Fibroblast of the conjunctiva (primary cell): ENCODE data around the gene HES1.
"Not testable (repeated sequence)": the region's sequence is repeated elsewhere in the genome, so short reads cannot be mapped to it uniquely, and the experiment has no call there.

Experiments
- DNase-seq: peaks from one replicate; pipeline ENCODE4 v3.0.0-alpha.2; 2010; ENCODE audit warnings: low read depth

The HES1 gene

DNA sequence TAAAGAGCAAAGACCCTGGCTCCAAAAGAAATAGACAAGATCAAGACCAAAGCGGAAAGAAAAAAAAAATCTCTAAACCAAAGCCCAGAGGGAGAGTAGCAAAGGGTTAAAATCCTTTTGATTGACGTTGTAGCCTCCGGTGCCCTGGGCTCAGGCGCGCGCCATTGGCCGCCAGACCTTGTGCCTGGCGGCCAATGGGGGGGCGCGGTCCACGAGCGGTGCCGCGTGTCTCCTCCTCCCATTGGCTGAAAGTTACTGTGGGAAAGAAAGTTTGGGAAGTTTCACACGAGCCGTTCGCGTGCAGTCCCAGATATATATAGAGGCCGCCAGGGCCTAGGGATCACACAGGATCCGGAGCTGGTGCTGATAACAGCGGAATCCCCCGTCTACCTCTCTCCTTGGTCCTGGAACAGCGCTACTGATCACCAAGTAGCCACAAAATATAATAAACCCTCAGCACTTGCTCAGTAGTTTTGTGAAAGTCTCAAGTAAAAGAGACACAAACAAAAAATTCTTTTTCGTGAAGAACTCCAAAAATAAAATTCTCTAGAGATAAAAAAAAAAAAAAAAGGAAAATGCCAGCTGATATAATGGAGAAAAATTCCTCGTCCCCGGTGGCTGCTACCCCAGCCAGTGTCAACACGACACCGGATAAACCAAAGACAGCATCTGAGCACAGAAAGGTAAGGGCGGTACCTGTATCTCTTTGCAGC, at the start of gene HES1:
TSS of gene HES1 (plus strand) at position 343 of the 713 bp plus-strand sequence. CDS start at position 576, 233 bp downstream.
- DNase-seq, result no peak

DNA sequence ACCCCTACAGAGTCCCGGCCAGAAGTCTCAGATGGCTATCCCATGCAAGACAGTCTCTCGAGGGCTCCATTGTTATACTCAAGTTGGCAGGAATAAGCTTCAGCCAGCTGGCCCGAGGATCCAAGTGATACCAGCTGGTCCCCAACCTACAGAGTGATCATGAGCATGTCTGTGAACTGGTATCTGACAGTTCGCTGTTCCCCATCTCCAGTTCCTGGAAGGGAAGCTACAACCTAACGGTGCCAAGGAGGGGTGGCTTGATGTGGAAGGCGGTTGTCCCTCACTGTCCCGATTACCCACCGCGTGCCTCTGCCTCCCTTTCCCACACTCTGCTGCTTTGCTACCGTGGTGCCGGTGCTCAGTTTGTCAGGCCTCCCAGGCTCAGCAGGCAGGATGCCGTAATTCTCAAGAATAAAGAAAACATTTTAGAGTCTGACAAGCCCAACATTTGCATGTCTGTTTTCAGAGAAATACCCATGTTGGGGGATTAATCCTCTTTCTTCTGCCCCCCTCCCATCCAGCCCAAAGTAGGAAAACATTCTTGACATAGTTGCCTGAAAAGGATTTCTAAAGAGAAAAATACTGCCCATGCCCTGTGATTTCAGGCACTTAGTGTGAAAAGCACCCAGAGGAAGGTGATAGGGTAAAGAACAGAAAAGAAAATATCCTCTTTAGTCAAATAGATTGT, 49.4 kb upstream of the HES1 start:
- no peak for DNase-seq

DNA sequence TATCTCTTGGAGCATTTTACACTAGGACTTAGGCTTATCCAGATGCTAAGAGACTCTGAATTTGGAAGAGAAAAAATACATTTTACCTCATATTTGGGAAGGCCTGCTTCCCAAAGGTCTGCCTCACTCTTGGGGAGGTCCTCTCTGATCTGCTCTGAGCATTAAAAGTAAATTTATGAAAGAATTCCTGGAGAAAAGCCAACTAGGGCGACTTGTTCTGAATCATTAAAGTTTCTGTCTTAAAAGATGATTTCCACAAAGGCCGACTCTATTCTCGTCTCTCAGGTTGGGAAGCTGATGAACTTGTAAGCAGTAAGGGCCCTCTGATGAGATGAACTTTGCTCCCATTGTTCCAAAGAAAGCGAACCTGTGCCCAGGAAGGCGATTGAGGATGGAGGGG, 48.7 kb upstream of the HES1 start:
- no peak for DNase-seq

DNA sequence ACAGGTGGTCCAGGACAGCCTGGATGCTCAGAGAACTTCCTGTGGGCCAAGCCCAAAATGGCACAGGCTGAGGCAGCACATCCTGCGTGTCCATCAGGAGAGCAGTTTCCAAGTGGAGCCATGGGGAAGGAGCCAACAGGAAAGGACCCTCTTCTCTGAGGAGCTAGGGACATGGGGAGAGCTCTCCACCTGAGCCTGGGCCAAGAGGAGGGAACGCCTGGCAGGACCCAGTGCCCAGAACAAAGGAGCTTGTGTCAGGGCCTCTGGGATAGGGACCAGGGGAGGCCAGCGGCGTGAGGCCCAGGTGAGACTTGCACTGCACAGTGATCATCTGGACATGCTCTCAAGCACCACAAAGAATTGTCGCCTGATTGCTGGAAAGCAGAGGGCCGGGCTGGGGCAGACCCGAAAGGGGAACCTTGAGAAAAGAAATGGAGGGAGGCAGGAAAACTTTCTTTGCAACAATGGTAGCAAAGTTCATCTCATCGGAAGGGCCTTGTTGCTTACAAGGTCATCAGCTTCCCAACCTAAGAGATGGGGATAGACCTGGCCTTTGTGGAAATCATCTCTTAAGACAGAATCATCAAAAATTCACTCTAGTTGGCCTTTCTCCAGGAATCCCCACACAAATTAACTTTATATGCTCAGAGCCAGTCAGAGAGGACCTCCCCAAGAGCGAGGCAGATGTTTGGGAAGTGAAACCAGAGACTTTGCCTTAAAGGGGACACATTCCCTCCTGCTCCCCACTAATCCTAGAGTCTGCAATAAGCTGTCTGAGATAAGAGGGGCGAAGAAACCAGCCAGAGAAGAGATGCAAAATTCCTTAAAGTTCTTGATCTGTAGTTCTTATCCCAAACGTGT, 47.7 kb upstream of the HES1 start:
- no peak for DNase-seq

DNA sequence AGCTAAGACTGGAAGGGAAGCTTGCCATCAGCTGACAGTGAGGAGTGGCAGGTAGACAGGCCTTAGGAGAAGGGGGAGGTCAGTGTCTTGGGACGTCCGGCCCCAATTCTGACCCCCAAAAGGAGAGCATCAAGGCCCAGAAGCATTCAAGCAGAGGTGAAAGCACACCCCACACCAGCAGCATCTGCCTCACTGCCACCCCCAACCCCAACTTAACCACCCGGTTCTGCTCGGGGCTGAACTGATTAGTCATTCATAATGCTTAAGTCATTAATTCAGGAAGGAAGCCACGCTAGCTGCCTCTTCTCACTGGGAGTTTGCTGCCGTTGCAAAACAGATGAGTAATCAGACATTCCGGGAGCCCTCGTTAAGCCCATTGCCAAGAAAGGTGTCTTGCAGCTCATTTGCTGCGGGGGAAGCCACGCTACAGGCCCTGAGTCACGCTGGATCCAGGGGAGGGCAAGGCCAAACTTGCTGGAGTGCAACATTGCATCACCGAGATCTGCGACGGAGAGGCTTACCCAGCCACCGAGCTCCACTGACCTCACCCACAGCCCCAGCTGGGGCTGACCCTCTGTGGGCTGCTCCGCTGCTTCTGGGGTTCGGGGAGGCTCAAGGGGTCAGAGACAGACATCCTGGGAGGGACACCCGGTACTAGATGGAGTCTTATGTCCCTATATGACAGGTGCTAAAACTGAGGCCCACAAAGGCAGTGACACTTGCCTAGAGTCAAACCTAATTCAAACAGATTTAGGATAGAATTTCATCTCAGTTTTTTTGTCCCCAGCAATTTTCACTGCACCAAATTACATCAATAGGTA, 46.4 kb upstream of the HES1 start:
- peak; percentile 92 for DNase-seq

GRCh38 chr3:194090178-194090555, 45.8 kb upstream of the HES1 start:
- DNase-seq, result not testable (repeated sequence)

GRCh38 chr3:194090716-194091115, 45.2 kb upstream of the HES1 start:
- no peak for DNase-seq

- DNase-seq, result no peak
Measured at GRCh38 chr3:194091141-194091540, 44.8 kb upstream of the HES1 start.

DNA sequence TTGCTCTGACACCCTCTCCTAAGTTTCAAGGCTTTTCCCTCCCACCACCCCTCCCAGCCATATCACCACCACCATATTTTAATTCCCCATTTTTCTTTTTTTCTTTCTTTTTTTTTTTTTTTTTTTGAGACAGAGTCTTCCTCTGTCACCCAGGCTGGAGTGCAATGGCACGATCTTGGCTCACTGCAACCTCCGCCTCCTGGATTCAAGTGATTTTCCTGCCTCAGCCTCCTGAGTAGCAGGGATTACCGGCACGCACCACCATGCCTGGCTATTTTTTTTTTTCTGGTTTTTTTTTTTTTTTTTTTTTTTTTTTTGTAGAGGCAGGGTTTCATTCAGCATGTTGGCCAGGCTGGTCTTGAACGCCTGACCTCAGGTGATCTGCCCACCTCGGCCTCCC, 44.1 kb upstream of the HES1 start:
- not testable (repeated sequence) for DNase-seq

DNA sequence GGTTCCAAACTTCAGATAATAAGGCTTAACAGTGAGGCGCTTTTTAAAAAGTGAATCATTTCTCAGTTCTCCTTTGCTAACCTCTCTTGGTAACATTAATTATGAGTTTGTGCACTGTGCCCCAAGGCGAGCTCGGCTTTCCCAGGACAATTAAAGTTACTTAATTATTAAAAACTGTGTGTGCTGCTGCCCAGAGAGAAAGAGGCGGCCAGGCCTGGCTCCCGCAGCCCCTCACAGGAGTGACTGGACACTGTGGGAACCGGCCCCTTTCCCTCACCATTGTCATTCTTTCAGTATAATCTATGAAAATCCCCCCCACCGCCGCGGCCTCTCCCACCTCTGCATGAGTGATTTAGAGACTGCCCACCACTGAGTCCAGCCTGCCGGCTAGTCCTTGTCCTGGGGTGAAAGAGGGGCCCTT, 43.1 kb upstream of the HES1 start:
- no peak for DNase-seq

- no peak for DNase-seq
Measured at GRCh38 chr3:194093842-194094241, 42.1 kb upstream of the HES1 start.

DNA sequence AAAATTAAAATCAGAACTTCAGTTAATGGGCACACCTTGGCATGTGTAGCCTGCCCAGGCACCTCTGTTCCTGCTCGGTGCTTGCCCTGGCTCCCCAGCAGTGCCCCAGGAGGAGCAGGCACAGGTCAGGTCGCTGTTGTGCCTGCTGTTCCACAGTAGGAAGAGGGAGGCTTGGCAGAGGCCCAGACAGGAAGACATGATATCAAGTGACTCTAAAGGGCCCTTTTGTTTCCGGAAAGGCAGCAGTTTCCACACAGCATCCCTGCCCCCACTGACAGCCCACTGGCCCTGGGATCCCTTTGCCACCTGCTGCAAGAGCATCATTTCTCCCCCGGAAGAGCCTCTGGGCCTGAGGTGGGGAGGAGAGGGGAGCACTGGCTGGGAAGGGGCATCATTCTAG, 40.5 kb upstream of the HES1 start:
- no peak for DNase-seq

DNA sequence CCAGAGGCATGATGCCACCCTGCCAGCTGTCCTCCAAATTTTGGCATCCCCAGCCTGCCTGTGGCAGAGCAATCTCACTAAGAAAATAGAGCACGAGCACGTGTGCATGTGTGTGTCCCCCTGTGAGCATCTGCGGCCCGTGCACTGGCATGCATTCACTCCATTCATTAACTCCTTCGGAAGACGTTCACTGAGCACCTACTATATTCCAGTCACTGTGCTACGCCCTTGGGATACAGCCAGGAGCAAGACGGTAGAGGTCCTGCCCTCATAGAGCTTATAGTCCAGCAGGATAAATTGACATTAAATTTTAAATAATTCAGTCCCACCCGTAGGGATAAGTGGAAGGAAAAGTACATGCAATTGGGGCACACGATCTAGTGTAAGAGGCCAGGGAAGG, 40.0 kb upstream of the HES1 start:
- DNase-seq, result no peak

DNA sequence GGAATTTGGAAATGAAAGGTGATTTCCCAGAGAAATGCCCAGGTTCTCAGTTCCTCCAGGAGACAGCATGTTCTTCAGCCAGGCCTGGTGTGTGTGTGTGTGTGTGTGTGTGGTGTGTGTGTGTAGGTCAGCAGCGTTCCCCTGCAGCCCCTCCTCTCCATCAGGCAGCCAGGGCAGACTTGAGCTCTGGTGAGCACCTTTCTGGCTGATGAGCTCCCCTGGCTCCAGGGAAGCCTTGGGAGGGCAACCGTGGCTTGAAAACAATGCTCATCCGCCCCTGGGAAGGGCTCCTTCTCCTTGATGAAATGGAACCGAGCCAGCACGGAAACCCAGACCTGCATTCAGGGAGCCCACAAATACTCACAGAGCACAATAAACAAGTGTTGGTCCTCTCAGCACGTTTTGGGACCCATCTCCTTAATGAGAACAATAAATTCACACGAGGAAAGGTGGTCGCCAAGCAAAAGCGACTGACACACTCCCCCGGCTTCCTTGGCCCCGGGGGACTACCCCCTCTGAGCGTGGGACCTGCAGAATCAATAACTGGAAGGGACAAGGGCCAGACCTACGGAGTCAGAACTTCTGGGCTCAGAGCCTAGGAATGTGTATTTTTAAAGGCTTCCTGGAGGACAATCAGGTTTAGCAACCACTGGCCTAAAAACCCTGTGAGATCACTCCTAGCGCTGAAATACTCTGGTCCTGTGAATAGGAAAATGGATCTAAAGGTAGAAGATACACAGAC, 38.6 kb upstream of the HES1 start:
- DNase-seq, result no peak

- DNase-seq, result no peak
Measured at GRCh38 chr3:194098081-194098842, 37.7 kb upstream of the HES1 start.

DNA sequence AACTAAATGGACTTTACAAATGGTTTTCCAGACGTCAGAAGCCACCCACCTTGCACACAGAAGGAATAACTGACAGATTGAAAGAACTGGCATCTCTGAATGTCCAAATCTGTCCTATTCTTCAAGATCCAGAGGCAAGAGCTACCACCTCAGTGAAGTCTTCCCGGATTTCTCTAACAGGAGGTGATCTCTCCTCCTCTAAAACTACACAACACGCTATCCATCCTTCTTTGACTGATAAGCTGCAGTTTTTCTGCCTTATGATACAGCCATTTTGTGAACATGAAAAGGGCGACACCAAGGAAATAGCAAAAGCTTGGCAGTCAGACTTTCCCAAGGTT, 37.1 kb upstream of the HES1 start:
- DNase-seq, result no peak

DNA sequence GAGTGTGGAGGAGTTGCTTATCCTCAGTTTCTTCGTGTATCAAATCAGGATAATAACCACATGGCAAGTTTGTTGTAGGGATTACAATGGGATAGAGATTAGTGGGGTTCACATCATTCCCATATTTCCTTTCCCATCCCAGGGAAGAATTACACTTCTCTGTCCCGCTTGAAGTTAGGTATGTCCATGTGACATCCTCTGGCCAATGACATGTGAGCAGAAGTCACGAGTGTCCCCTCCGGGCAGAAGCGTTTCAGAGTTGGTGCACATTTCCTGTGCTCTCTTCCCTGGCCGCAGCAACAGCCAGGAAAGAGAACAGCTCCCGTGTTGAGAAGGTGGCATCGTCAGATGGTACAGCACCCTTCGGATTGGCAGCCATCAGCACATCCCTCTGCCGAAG, 36.7 kb upstream of the HES1 start:
- no peak for DNase-seq

DNA sequence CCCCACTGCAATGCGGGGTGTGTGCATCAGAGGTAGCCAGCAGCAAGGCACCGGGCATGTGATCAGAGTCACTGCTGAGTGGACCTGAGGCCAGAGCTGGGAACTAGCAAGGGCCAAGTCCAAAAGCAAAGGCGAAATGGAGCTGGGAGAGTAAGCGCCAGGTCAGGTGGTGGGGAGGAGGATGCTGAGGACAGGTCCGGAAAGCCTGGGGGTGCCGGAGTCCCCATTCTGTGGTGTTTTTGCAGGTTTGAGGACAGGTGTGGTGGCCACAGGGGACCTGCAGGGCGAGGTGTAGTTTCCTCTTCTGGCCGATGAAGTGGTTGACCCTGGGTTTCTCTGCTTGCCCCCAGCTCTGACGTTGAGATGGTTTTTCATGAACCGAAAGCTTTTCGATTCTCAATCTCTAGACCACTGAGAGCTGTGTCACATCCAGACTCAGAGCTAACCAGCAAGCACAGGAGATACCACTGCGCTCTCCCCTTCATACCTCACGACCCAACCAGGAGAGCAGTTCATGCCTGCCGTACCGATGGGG, 35.0 kb upstream of the HES1 start:
- DNase-seq, result no peak

- DNase-seq, result no peak
Measured at GRCh38 chr3:194101592-194102432, 34.1 kb upstream of the HES1 start.
